SK-N-SH treated with all-trans-retinoic acid at 6 μM for 48 hours (cell line): Measurements from ENCODE around the gene PDE4B.

Experiments
- ARNTL ChIP-seq: fragments of 450-650 bp; formaldehyde crosslinking; IDR thresholded peaks from 2 replicates; pipeline ENCODE4 v1.5.0; 2020; ENCODE audit warnings: low read depth, mild to moderate bottlenecking, moderate library complexity, borderline replicate concordance
- GLIS3 ChIP-seq: fragments of 250-450 bp; sonication (Bioruptor Pico); IDR thresholded peaks from 2 replicates; pipeline ENCODE4 v1.5.0; 2020; ENCODE audit warnings: mild to moderate bottlenecking, moderate library complexity
- ISL1 ChIP-seq: fragments of 250-450 bp; sonication (Bioruptor Pico); IDR thresholded peaks from 2 replicates; pipeline ENCODE4 v2.1.2; 2022; ENCODE audit warnings: mild to moderate bottlenecking, moderate library complexity
- OSR1 ChIP-seq: fragments of 250-450 bp; sonication (Bioruptor Pico); IDR thresholded peaks from 2 replicates; pipeline ENCODE4 v1.8.0; 2022; ENCODE audit warnings: moderate library complexity, mild to moderate bottlenecking, inconsistent platforms
- RARB ChIP-seq: fragments of 250-450 bp; sonication (Bioruptor Pico); IDR thresholded peaks from 2 replicates; pipeline ENCODE4 v1.8.0; 2021; ENCODE audit warnings: mild to moderate bottlenecking, moderate library complexity
- ZC3H10 ChIP-seq: fragments of 250-450 bp; sonication (Bioruptor Pico); IDR thresholded peaks from 2 replicates; pipeline ENCODE4 v1.5.1; 2021; ENCODE audit warnings: mild to moderate bottlenecking, moderate library complexity
- ZFP30 ChIP-seq: fragments of 450-650 bp; formaldehyde crosslinking; IDR thresholded peaks from 2 replicates; pipeline ENCODE4 v1.5.0; 2022; ENCODE audit warnings: mild to moderate bottlenecking, moderate library complexity
- ZNF565 ChIP-seq: fragments of 450-650 bp; formaldehyde crosslinking; conservative IDR thresholded peaks from 2 replicates; pipeline ENCODE4 v1.5.0; 2020; ENCODE audit warnings: low read depth, mild to moderate bottlenecking, moderate library complexity
- ZNF70 ChIP-seq: fragments of 450-650 bp; formaldehyde crosslinking; IDR thresholded peaks from 2 replicates; pipeline ENCODE4 v1.5.0; 2020; ENCODE audit warnings: mild to moderate bottlenecking, moderate library complexity
- TF ChIP-seq, protein P1 (sequence below): fragments of 250-450 bp; sonication (Bioruptor Pico); IDR thresholded peaks from 2 replicates; pipeline ENCODE4 v1.5.1; 2020; ENCODE audit warnings: low read depth, mild to moderate bottlenecking, moderate library complexity
- TF ChIP-seq, protein P2 (sequence below): fragments of 250-450 bp; sonication (Bioruptor Pico); IDR thresholded peaks from 2 replicates; pipeline ENCODE4 v1.8.0; 2020; ENCODE audit warnings: mild to moderate bottlenecking, moderate library complexity, borderline replicate concordance

DNA sequence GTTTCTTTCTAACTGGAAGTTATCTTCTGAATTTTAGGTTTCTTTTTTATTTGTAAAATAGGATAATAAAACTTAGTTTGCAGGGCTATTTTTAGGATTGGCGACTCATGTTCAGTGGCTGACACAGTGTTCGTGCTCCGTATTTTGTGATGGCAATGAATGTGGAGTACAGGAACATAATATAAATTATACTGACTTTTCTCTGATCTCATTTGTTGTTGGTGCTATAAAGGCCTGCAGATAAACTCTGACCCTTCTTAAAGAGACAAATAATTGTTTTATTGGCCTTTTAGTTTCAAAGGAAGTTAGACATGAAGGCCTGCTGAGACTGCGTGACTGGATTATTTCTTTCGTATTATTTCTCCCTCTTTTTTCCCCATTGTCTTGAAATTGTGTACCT is 339.6 kb downstream of the PDE4B start:
- TF ChIP-seq ZC3H10 (CRISPR knock-in tag) = no peak
- TF ChIP-seq ZNF70 (CRISPR knock-in tag) = no peak
- no peak for TF ChIP-seq ARNTL (CRISPR knock-in tag)
- TF ChIP-seq RARB (CRISPR knock-in tag) = no peak
- no peak for TF ChIP-seq ZFP30 (CRISPR knock-in tag)
- TF ChIP-seq OSR1 (CRISPR knock-in tag) = no peak
- TF ChIP-seq, protein P1, sequence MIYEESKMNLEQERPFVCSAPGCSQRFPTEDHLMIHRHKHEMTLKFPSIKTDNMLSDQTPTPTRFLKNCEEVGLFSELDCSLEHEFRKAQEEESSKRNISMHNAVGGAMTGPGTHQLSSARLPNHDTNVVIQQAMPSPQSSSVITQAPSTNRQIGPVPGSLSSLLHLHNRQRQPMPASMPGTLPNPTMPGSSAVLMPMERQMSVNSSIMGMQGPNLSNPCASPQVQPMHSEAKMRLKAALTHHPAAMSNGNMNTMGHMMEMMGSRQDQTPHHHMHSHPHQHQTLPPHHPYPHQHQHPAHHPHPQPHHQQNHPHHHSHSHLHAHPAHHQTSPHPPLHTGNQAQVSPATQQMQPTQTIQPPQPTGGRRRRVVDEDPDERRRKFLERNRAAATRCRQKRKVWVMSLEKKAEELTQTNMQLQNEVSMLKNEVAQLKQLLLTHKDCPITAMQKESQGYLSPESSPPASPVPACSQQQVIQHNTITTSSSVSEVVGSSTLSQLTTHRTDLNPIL (CRISPR knock-in tag) = no peak
- no peak for TF ChIP-seq ZNF565 (CRISPR knock-in tag)
- TF ChIP-seq ISL1 = no peak
- TF ChIP-seq, protein P2, sequence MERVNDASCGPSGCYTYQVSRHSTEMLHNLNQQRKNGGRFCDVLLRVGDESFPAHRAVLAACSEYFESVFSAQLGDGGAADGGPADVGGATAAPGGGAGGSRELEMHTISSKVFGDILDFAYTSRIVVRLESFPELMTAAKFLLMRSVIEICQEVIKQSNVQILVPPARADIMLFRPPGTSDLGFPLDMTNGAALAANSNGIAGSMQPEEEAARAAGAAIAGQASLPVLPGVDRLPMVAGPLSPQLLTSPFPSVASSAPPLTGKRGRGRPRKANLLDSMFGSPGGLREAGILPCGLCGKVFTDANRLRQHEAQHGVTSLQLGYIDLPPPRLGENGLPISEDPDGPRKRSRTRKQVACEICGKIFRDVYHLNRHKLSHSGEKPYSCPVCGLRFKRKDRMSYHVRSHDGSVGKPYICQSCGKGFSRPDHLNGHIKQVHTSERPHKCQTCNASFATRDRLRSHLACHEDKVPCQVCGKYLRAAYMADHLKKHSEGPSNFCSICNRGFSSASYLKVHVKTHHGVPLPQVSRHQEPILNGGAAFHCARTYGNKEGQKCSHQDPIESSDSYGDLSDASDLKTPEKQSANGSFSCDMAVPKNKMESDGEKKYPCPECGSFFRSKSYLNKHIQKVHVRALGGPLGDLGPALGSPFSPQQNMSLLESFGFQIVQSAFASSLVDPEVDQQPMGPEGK = no peak
- no peak for TF ChIP-seq GLIS3 (CRISPR knock-in tag)
